Aorta (tissue), 5 donors: ENCODE data around the gene ZNF746. TPM values are rescaled to one million over a fixed set of nuclear protein-coding genes. Genes with fewer than 3 reads are reported as not detected.

Experiments used
- ATAC-seq: fragments of 200-7000 bp; cut with Tn5 transposase; one replicate; pipeline ENCODE4 v1.9.1; 2022; ENCODE audit warnings: moderate library complexity; ENCODE audit not compliant: low FRiP score
- DNase-seq, 2 donors: peaks; one replicate each; pipeline ENCODE4 v3.0.0-alpha.2; 2020
- H3K27ac ChIP-seq, 2 donors: one replicate each; pipeline ENCODE4 v1.5.1; 2013; ENCODE audit warnings: low read length in 2 of 2, mild to moderate bottlenecking in 2 of 2, moderate library complexity in 2 of 2, control low read depth in 1 of 2, inconsistent platforms in 1 of 2, low read depth in 1 of 2
- H3K27me3 ChIP-seq, 2 donors: one replicate each; pipeline ENCODE4 v1.6.1; 2013; ENCODE audit warnings: control low read depth in 1 of 2, low read length in 1 of 2, mild to moderate bottlenecking in 1 of 2, moderate library complexity in 1 of 2; ENCODE audit not compliant: insufficient read depth in 2 of 2, control insufficient read depth in 1 of 2
- H3K36me3 ChIP-seq, 2 donors: one replicate each; pipeline ENCODE4 v1.6.1; 2013; ENCODE audit warnings: control low read depth in 1 of 2, low read length in 1 of 2, mild to moderate bottlenecking in 1 of 2; ENCODE audit not compliant: insufficient read depth in 2 of 2, control insufficient read depth in 1 of 2
- H3K4me1 ChIP-seq, 2 donors: one replicate each; pipeline ENCODE4 v1.6.1; 2013; ENCODE audit warnings: low read length in 2 of 2, control low read depth in 1 of 2, mild to moderate bottlenecking in 1 of 2, moderate library complexity in 1 of 2; ENCODE audit not compliant: insufficient read depth in 2 of 2, control insufficient read depth in 1 of 2
- H3K4me3 ChIP-seq, 2 donors: one replicate each; pipeline ENCODE4 v1.5.1; 2013; ENCODE audit warnings: low read length in 2 of 2, control low read depth in 1 of 2, mild to moderate bottlenecking in 1 of 2
- H3K9me3 ChIP-seq: one replicate; pipeline ENCODE4 v1.6.1; 2013; ENCODE audit warnings: mild to moderate bottlenecking, low read length; ENCODE audit not compliant: control insufficient read depth
- WGBS, 2 donors: extraction: QIAGEN DNeasy Blood & Tissue Kit; methylation state at CpG; one replicate each; pipeline ENCODE4 v1.1.7; 2013; 5-methylcytosine and 5-hydroxymethylcytosine counted together
- intact Hi-C, 2 donors: fragments of 100-400 bp; cut with DNase I; formaldehyde crosslinking; loops; one replicate each; pipeline versions ENCODE4 v1.14.2 to v1.15.0; 2022
- polyA plus RNA-seq, 2 donors: library from polyadenylated mRNA; stranded (reverse); fragments of 200-250 nt; gene quantifications; one replicate each; pipeline ENCODE4 v1.2.3, GENCODE V29; 2013
- total RNA-seq, 2 donors: library from RNA; stranded (reverse); fragmentation: NEBNext Ultra II Directional; extraction: Animal tissue kit (Norgen Biotek cat#: 25700); gene quantifications; one replicate each; pipeline ENCODE4 v1.2.1, GENCODE V29; 2021
- donor health status: healthy with polysubstance abuse.
- donor health status: Bipolar disorder and iron deficiency.
- donor health status: DM: no; HTN: no; CAD: no.
- donor health status: DM: no; HTN: no; CAD: no.
- donor health status: DM: yes; HTN: yes; CAD: no.

Gene ZNF746
- total and polyA plus RNA-seq, 4 donors, result 2.9 to 23.5 (median 12.8) TPM

DNA sequence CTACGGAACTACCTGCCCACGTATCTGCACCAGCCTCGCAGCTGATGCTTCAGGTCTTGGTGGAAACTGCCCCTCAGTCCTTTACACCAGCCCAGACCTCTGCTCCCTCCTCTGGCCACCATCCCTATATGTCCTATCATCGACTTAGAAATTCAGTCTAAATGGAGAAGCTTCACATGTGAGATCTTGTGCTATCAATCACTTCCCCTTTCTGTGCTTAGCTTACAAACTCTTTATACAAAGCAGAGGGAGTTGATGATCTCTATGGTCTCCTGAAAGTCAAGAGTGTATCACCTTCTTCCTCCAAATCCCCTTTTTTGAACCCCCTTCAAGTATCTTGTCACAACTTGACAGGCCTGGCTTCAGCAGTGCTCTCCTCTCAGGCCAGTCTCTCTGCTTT, 67.4 kb downstream of the ZNF746 start:
- Histone ChIP-seq H3K4me1 (no peaks in the 10 kb centered on the region), H3K9me3 (no peaks in the 10 kb centered on the region), H3K27ac (no peak overlapping the region), H3K36me3 (peaks cover 0 to 11% of the 10 kb centered on the region in 2 donors), H3K4me3 (no peak overlapping the region), H3K27me3 (no peaks in the 10 kb centered on the region)
- intact Hi-C loops, result no loop called here
- 90 to 93% methylated on average over 4 of the region's 4 CpGs for WGBS, 2 donors
- DNase-seq (no peak), ATAC-seq (no peak)

DNA sequence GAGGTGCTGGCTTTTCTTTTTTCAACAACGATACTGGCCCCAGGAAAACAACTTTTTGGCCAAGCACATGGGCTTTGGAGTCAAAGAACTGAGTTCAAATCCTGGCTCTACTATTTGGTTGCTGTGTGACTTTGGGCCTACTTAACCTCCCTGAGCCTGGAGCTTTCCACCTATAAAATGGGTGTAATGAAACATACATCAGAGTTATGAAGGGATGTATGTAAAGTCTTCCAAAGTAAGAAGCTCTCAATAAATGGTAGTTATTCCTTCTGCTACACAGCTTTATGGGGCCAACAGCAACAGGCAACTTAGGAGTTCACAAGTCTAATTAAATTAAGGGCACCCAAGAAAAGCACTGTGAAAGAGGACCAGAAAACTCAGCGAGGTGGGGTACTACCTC, 69.7 kb downstream of the ZNF746 start:
- Histone ChIP-seq H3K36me3 (peaks cover 0 to 9% of the 10 kb centered on the region in 2 donors), H3K27me3 (no peaks in the 10 kb centered on the region), H3K9me3 (no peaks in the 10 kb centered on the region), H3K27ac (no peak overlapping the region), H3K4me1 (no peaks in the 10 kb centered on the region), H3K4me3 (no peak overlapping the region)
- ATAC-seq, result no peak
- DNase-seq, result no peak
- intact Hi-C loops, result loop anchor here in 1 of 2 donors (10.0 kb wide), 1 partner anchor 143 kb away; no protein-coding TSS in a partner anchor
- 92 to 97% methylated on average over 2 of the region's 2 CpGs for WGBS, 2 donors

DNA sequence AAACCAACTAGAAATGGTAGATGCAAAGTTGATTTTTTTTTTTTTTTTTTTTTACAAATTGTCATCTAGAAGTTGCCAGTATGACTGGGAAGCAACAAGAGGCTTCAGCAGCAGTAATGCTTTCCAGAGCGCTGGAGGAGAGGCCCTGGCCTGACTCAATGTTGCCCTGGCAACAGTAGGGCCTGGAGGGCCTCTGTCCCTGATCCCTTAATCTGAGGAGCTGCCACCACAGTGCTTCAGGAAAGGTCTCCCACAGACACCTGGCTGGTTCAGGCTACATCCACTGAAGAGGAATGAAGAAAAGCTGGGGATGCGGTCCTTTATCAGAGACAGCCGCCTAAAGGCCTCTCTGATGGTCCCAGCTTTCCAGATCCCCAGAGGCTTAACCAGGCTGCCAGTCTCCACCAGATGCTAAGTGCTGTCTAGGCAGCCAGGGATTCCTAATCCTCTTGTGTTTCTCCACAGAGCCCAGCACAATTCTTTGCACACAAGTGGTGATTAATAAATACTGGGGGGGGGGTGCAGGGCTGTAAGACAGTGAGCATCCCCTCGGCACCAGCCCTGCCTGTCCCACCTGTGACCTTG, 70.4 kb downstream of the ZNF746 start:
- DNase-seq, result no peak
- intact Hi-C loops, result loop anchor here in 1 of 2 donors (10.0 kb wide), 1 partner anchor 142 kb away; no protein-coding TSS in a partner anchor

DNA sequence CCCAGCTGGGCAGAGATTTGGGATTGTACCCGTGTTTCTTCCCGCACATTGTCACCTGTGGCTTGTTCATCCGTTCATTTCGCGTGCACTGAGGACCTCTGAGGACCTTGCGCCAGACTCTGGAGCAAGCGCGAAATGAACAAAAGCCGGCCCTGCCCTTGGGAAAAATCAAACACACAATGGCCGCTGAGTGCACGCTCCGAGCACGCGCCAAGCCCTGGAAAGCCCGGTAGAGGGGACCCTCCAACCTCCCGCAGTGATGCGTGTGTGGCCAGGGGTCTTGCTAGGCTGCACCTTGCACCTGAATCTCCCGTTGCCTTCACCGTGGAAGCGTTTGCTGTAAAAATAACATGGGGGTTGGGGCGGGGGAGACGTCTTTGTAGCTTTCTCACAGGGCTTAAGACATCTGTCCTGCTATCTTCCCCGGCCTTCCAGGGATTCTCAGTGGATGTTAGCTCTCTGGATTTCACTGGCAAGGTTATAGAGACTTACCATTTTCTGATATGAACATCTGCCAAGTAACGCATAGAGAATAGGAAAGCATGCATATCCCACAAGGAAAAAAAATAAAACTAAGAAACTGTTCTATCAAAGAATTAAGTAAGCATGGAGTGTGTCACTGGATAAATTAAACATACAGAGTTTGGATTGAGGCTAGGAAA, 74.0 kb downstream of the ZNF746 start:
- H3K4me3 ChIP-seq, result no peak overlapping the region
- H3K27ac ChIP-seq, result no peak overlapping the region
- no peak for ATAC-seq
- no peak for DNase-seq
- no peaks in the 10 kb centered on the region for H3K36me3 ChIP-seq
- 24 to 27% methylated on average over 24 of the region's 24 CpGs for WGBS, 2 donors
- H3K9me3 ChIP-seq, result no peaks in the 10 kb centered on the region
- H3K4me1 ChIP-seq, result no peaks in the 10 kb centered on the region
- no peaks in the 10 kb centered on the region for H3K27me3 ChIP-seq
- intact Hi-C loops, result loop anchor here in 1 of 2 donors (5.0 to 10.0 kb wide), 2 partner anchors 74 to 139 kb away; partner anchors contain the start of gene ZNF746

More for the DNA sequence above, 70.4 kb downstream of the ZNF746 start:
- Histone ChIP-seq H3K27ac (no peak overlapping the region), H3K4me1 (no peaks in the 10 kb centered on the region), H3K36me3 (peaks cover 0 to 5% of the 10 kb centered on the region in 2 donors), H3K27me3 (no peaks in the 10 kb centered on the region), H3K4me3 (no peak overlapping the region), H3K9me3 (no peaks in the 10 kb centered on the region)
- WGBS, 2 donors, result 89 to 95% methylated on average over 4 of the region's 4 CpGs
- ATAC-seq, result no peak

DNA sequence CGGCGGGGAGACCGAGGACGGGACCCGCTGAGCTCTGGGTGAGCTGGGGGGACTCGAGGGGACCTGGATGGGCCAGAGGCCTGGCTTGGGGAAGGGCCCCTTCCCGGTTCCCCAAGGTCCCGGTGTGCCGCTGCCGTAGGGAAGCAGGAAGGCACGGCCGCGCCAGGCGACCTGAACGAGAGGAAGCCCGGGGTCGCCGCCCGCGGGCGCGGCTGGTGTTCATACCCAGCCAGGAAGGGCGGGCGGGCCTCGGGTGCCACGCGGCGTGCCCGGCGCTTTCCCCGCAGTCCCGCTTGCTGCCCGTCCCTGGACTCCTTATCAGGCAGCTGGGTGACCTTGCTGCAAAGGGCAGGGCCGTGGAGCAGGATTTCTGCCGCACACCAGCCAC, 74.7 kb downstream of the ZNF746 start:
- Histone ChIP-seq H3K4me3 (peak overlapping the region in 1 of 2 donors; percentile 30), H3K9me3 (no peaks in the 10 kb centered on the region), H3K27ac (no peak overlapping the region), H3K4me1 (no peaks in the 10 kb centered on the region), H3K27me3 (no peaks in the 10 kb centered on the region), H3K36me3 (no peaks in the 10 kb centered on the region)
- ATAC-seq, result peak; percentile 8
- DNase-seq, result peak in 1 of 2 donors; percentile 80
- 6% methylated on average over 35 of the region's 35 CpGs for WGBS, 2 donors
- intact Hi-C loops, result loop anchor here in 1 of 2 donors (5.0 to 10.0 kb wide), 2 partner anchors 74 to 138 kb away; partner anchors contain the start of gene ZNF746

Other genes starting within 250 kb of the ZNF746 start
- 10 to 100 TPM; 14.6 to 23.8 TPM for gene ZNF783, start 235.6 kb downstream of the ZNF746 start, total RNA-seq
- 10 to 100 TPM in 1 of 2 donors, 1 to 10 TPM in 1; 1.0 to 17.1 TPM for gene ZNF783, start 235.6 kb downstream of the ZNF746 start, polyA plus RNA-seq
- gene ZNF777, start 36.7 kb downstream of the ZNF746 start, total RNA-seq, result 1 to 10 TPM; 7.8 to 9.4 TPM
- gene ZNF777, start 36.7 kb downstream of the ZNF746 start, polyA plus RNA-seq, result 1 to 10 TPM; 4.0 to 6.9 TPM